Measurements from ENCODE around the gene ELF3.

DNA sequence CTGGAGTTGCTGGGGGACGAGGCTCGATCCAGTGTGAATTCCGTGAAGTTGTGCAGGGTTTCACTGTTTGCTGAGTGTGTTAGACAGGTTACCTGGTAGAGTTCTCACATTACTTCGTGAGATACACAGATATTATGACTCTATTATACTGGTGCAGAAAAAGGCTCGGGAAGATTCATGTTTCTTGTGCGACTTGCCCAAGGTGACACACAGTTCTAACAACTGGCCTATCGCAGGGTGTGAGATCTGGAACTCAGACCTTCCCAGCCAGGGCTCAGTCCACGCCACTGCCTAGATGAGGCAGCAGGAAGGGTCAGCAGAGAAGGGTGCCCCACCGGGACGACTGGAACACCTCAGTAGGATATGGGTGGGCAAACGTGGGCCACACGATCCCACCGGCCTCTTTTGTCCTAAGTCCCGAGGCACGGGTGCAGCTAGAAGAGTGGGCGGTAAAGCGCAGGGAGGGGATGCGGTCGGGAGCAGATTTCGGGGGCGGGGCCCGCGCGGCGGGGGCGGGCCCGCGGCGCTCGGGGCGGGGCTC is 28.2 kb upstream of the ELF3 start:
- TF ChIP-seq CTCF (IDR thresholded peaks at IDR 0.05; ENCODE audit: insufficient read depth, low read length, poor library complexity, severe bottlenecking) (no peak), EZH2phosphoT487 (conservative IDR thresholded peaks at IDR 0.05; ENCODE audit: low read length) (no peak)
